Effector CD8-positive, alpha-beta T cell (primary cell): ENCODE data around the gene ERI3.
"Not testable (repeated sequence)": the region's sequence is repeated elsewhere in the genome, so short reads cannot be mapped to it uniquely, and the experiment has no call there.

ENCODE experiments used
- DNase-seq: peaks from one replicate; lab custom pipeline; 2025; lab: John Stamatoyannopoulos, UW

ERI3 gene

GRCh38 chr1:44212355-44213221, 142.5 kb downstream of the ERI3 start:
- no peak for DNase-seq

- no peak for DNase-seq
Observed at GRCh38 chr1:44210595-44210994, 144.5 kb downstream of the ERI3 start.

- no peak for DNase-seq
Observed at GRCh38 chr1:44208226-44208625, 146.8 kb downstream of the ERI3 start.

- not testable (repeated sequence) for DNase-seq
Observed at GRCh38 chr1:44206545-44206944, 148.5 kb downstream of the ERI3 start.

- DNase-seq, result no peak
Observed at GRCh38 chr1:44200336-44200735, 154.7 kb downstream of the ERI3 start.

- DNase-seq, result no peak
Observed at GRCh38 chr1:44174630-44175029, 180.4 kb downstream of the ERI3 start.
